Uterus (tissue), 2 donors: Measurements from ENCODE around the gene TRABD2B.

ENCODE experiments used
- CTCF ChIP-seq, 4 experiments: fragments of 200-600 bp in 2 of 4; fragments of 450-650 bp in 2 of 4; sonication (generic) in 2 of 4; IDR thresholded peaks; one replicate each; pipeline ENCODE4 v1.5.1; 2016 to 2019; ENCODE audit warnings: antibody characterized with exemption in 4 of 4, mild to moderate bottlenecking in 2 of 4, moderate library complexity in 1 of 4
- POLR2A ChIP-seq, 2 donors: fragments of 450-650 bp; IDR thresholded peaks; one replicate each; pipeline ENCODE4 v1.6.1; 2016; ENCODE audit warnings: antibody characterized with exemption in 2 of 2, mild to moderate bottlenecking in 1 of 2, moderate library complexity in 1 of 2

- TF ChIP-seq CTCF (IDR thresholded peaks at IDR 0.05) = no peak
- TF ChIP-seq POLR2A (IDR thresholded peaks at IDR 0.05) = no peak
Observed at GRCh38 chr1:47898133-47898845, 98.9 kb downstream of the TRABD2B start.
